GM23338 (cell line): ENCODE measurements around the gene POLD4. TPM values are rescaled to one million over a fixed set of nuclear protein-coding genes. Genes with fewer than 3 reads are reported as not detected.

Source experiments
- ATAC-seq: fragments of 200-7000 bp; cut with Tn5 transposase; 3 replicates; pipeline ENCODE4 v1.9.1; 2020
- DNase-seq: peaks from one replicate; pipeline ENCODE4 v3.0.0-alpha.2; 2015; ENCODE audit warnings: low spot score
- H2AFZ ChIP-seq: fragments of 200-600 bp; sonication (generic); 2 replicates; pipeline ENCODE4 v1.8.0; 2016; ENCODE audit warnings: antibody characterized with exemption, mild to moderate bottlenecking, moderate library complexity
- H3F3A ChIP-seq: fragments of 200-600 bp; sonication (generic); replicated peaks from 2 replicates; pipeline ENCODE4 v1.8.0; 2017; ENCODE audit warnings: antibody characterized with exemption, mixed run types, low read depth
- H3K27ac ChIP-seq: fragments of 200-600 bp; sonication (generic); 2 replicates; pipeline ENCODE4 v1.6.1; 2016; ENCODE audit warnings: low read depth
- H3K27me3 ChIP-seq: fragments of 200-600 bp; sonication (generic); 2 replicates; pipeline ENCODE4 v1.8.0; 2016; ENCODE audit warnings: mild to moderate bottlenecking, mixed run types, moderate library complexity; ENCODE audit not compliant: insufficient read depth
- H3K36me3 ChIP-seq: fragments of 200-600 bp; sonication (generic); 2 replicates; pipeline ENCODE4 v1.8.0; 2016; ENCODE audit warnings: mild to moderate bottlenecking; ENCODE audit not compliant: insufficient read depth
- H3K4me1 ChIP-seq: fragments of 200-600 bp; sonication (generic); 2 replicates; pipeline ENCODE4 v1.8.0; 2016; ENCODE audit warnings: mild to moderate bottlenecking, moderate library complexity; ENCODE audit not compliant: insufficient read depth
- H3K4me2 ChIP-seq: fragments of 200-600 bp; sonication (generic); 2 replicates; pipeline ENCODE4 v1.7.1; 2017; ENCODE audit warnings: mixed run types
- H3K4me3 ChIP-seq: fragments of 200-600 bp; sonication (generic); 2 replicates; pipeline ENCODE4 v1.6.1; 2016; ENCODE audit warnings: mixed run types
- H3K79me2 ChIP-seq: fragments of 200-600 bp; sonication (generic); replicated peaks from 2 replicates; pipeline ENCODE4 v1.8.0; 2017; ENCODE audit warnings: mild to moderate bottlenecking; ENCODE audit not compliant: insufficient read depth
- H3K9me2 ChIP-seq: fragments of 200-600 bp; sonication (generic); 2 replicates; pipeline ENCODE4 v1.8.0; 2017; ENCODE audit not compliant: insufficient read depth
- H4K20me1 ChIP-seq: fragments of 200-600 bp; sonication (generic); replicated peaks from 2 replicates; pipeline ENCODE4 v1.8.0; 2017; ENCODE audit warnings: mild to moderate bottlenecking; ENCODE audit not compliant: insufficient read depth
- H3K27ac Mint-ChIP-seq: 2 replicates; pipeline ENCODE4 v1.8.0; 2020; ENCODE audit warnings: inconsistent platforms, mild to moderate bottlenecking, moderate library complexity, mixed read lengths
- H3K27me3 Mint-ChIP-seq: 3 replicates; pipeline ENCODE4 v1.8.0; 2022; ENCODE audit warnings: low read depth, mild to moderate bottlenecking, moderate library complexity, mixed read lengths, inconsistent platforms; ENCODE audit not compliant: insufficient read depth, poor library complexity
- H3K36me3 Mint-ChIP-seq: 3 replicates; pipeline ENCODE4 v1.8.0; 2021; ENCODE audit warnings: low read depth, mild to moderate bottlenecking, inconsistent platforms, moderate library complexity, mixed read lengths
- H3K4me1 Mint-ChIP-seq: 3 replicates; pipeline ENCODE4 v1.8.0; 2020; ENCODE audit warnings: mild to moderate bottlenecking, inconsistent platforms, mixed read lengths
- H3K4me3 Mint-ChIP-seq: 3 replicates; pipeline ENCODE4 v1.8.0; 2021; ENCODE audit warnings: moderate library complexity, mild to moderate bottlenecking, inconsistent platforms, mixed read lengths
- H3K9me3 Mint-ChIP-seq: 3 replicates; pipeline ENCODE4 v1.8.0; 2020; ENCODE audit warnings: moderate library complexity, mild to moderate bottlenecking, inconsistent platforms, mixed read lengths
- CREB1 ChIP-seq: fragments of 250-450 bp; sonication (Bioruptor Pico); IDR thresholded peaks from 2 replicates; pipeline ENCODE4 v1.5.0; 2020; ENCODE audit warnings: low read depth, mild to moderate bottlenecking, moderate library complexity
- EZH2 ChIP-seq: fragments of 200-600 bp; sonication (generic); IDR thresholded peaks from one replicate; pipeline ENCODE4 v1.8.0; 2017; ENCODE audit warnings: antibody characterized with exemption, mild to moderate bottlenecking, low read depth; ENCODE audit not compliant: unreplicated experiment
- EZH2phosphoT487 ChIP-seq: fragments of 200-600 bp; sonication (generic); IDR thresholded peaks from one replicate; pipeline ENCODE4 v1.8.1; 2018; ENCODE audit warnings: antibody characterized with exemption; ENCODE audit not compliant: unreplicated experiment
- JUNB ChIP-seq: IDR thresholded peaks from one replicate; pipeline ENCODE4 v1.6.1; 2016; ENCODE audit warnings: antibody characterized with exemption; ENCODE audit not compliant: unreplicated experiment
- NANOG ChIP-seq: IDR thresholded peaks from 2 replicates; pipeline ENCODE4 v1.6.1; 2016; ENCODE audit warnings: antibody characterized with exemption, borderline replicate concordance
- POLR2AphosphoS5 ChIP-seq: IDR thresholded peaks from 2 replicates; pipeline ENCODE4 v1.6.1; 2016; ENCODE audit warnings: antibody characterized with exemption, low read depth
- REST ChIP-seq: IDR thresholded peaks from one replicate; pipeline ENCODE4 v1.6.1; 2018; ENCODE audit warnings: antibody characterized with exemption; ENCODE audit not compliant: unreplicated experiment
- STAT1 ChIP-seq: IDR thresholded peaks from one replicate; pipeline ENCODE4 v1.6.1; 2016; ENCODE audit warnings: antibody characterized with exemption; ENCODE audit not compliant: unreplicated experiment
- ZNF114 ChIP-seq: fragments of 250-450 bp; sonication (Bioruptor Pico); IDR thresholded peaks from 2 replicates; pipeline ENCODE4 v1.5.0; 2020; ENCODE audit warnings: mild to moderate bottlenecking, moderate library complexity
- ZNF331 ChIP-seq: fragments of 250-450 bp; sonication (Bioruptor Pico); IDR thresholded peaks from 2 replicates; pipeline ENCODE4 v1.5.0; 2020; ENCODE audit warnings: low read depth, mild to moderate bottlenecking, moderate library complexity
- ZNF462 ChIP-seq: fragments of 250-450 bp; sonication (Bioruptor Pico); IDR thresholded peaks from 2 replicates; pipeline ENCODE4 v1.5.0; 2020; ENCODE audit warnings: mild to moderate bottlenecking, moderate library complexity
- polyA plus RNA-seq: library from polyadenylated mRNA; unstranded; fragments of >200 nt; fragmentation: Nextera tagmentation; extraction: Ambion mirVana; gene quantifications from 2 replicates; pipeline ENCODE4 v1.2.1, GENCODE V29; 2016
- total RNA-seq: library from RNA; depleted of rRNA; stranded (reverse); fragments of >200 nt; shearing (Covaris generic); gene quantifications from 2 replicates; pipeline ENCODE4 v1.2.3, GENCODE V29; 2014
- TF ChIP-seq, protein P1 (sequence below), 2 experiments: fragments of 200-600 bp in 1 of 2; sonication (generic) in 1 of 2; conservative IDR thresholded peaks; 2 replicates each; pipeline versions ENCODE4 v1.5.1 to v1.6.1; 2016 to 2017; ENCODE audit warnings: antibody characterized with exemption in 2 of 2, low read depth in 2 of 2, mild to moderate bottlenecking in 2 of 2, moderate library complexity in 1 of 2
- TF ChIP-seq, protein P2 (sequence below): IDR thresholded peaks from 2 replicates; pipeline ENCODE4 v1.6.1; 2016; ENCODE audit warnings: antibody characterized with exemption

POLD4 gene
- total and polyA plus RNA-seq, 2 experiments from 2014 or later: 16.2 to 23.0 TPM

DNA sequence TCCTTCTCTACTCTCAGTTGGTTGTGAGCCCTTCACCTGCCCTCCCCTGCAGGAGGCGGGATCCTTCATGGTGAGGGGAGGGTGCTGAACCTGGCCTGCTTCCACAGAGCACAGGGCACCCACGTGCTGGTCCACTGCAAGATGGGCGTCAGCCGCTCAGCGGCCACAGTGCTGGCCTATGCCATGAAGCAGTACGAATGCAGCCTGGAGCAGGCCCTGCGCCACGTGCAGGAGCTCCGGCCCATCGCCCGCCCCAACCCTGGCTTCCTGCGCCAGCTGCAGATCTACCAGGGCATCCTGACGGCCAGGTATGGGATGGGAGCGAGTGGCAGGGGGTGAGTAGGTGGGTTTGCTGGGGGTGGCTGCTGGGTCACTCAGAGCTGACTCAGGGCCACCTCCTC is 43.7 kb downstream of the POLD4 start:
- TF ChIP-seq CREB1 (CRISPR knock-in tag): no peak
- TF ChIP-seq JUNB: no peak
- TF ChIP-seq ZNF331: no peak
- TF ChIP-seq EZH2phosphoT487: no peak
- TF ChIP-seq ZNF114 (CRISPR knock-in tag): no peak
- no peak for TF ChIP-seq STAT1
- TF ChIP-seq, protein P1, sequence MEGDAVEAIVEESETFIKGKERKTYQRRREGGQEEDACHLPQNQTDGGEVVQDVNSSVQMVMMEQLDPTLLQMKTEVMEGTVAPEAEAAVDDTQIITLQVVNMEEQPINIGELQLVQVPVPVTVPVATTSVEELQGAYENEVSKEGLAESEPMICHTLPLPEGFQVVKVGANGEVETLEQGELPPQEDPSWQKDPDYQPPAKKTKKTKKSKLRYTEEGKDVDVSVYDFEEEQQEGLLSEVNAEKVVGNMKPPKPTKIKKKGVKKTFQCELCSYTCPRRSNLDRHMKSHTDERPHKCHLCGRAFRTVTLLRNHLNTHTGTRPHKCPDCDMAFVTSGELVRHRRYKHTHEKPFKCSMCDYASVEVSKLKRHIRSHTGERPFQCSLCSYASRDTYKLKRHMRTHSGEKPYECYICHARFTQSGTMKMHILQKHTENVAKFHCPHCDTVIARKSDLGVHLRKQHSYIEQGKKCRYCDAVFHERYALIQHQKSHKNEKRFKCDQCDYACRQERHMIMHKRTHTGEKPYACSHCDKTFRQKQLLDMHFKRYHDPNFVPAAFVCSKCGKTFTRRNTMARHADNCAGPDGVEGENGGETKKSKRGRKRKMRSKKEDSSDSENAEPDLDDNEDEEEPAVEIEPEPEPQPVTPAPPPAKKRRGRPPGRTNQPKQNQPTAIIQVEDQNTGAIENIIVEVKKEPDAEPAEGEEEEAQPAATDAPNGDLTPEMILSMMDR (conservative IDR thresholded peaks at IDR 0.05; ENCODE audit: low read depth in 2 of 2): no peak
- TF ChIP-seq EZH2: no peak
- no peak for TF ChIP-seq NANOG
- no peak for TF ChIP-seq ZNF462
- TF ChIP-seq, protein P2, sequence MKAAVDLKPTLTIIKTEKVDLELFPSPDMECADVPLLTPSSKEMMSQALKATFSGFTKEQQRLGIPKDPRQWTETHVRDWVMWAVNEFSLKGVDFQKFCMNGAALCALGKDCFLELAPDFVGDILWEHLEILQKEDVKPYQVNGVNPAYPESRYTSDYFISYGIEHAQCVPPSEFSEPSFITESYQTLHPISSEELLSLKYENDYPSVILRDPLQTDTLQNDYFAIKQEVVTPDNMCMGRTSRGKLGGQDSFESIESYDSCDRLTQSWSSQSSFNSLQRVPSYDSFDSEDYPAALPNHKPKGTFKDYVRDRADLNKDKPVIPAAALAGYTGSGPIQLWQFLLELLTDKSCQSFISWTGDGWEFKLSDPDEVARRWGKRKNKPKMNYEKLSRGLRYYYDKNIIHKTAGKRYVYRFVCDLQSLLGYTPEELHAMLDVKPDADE: no peak
- no peak for TF ChIP-seq REST
- no peak for TF ChIP-seq POLR2AphosphoS5
- DNase-seq (no peak), ATAC-seq (no peak)
- Histone ChIP-seq H3K27me3 (no peaks in the 10 kb centered on the region), H4K20me1 (no peaks in the 10 kb centered on the region), H3K4me1 (no peaks in the 10 kb centered on the region), H3K27ac (no peak overlapping the region), H3F3A (no peaks in the 10 kb centered on the region), H3K4me3 (no peak overlapping the region), H3K9me2 (no peaks in the 10 kb centered on the region), H3K79me2 (no peaks in the 10 kb centered on the region), H2AFZ (no peak overlapping the region), H3K4me2 (no peak overlapping the region), H3K36me3 (no peaks in the 10 kb centered on the region)
- Mint-ChIP-seq H3K4me1 (no peaks in the 10 kb centered on the region; the same call in 2 of the 3 replicates), H3K4me3 (no peak overlapping the region), H3K27me3 (peaks cover 9% of the 10 kb centered on the region), H3K9me3 (no peaks in the 10 kb centered on the region), H3K36me3 (no peaks in the 10 kb centered on the region), H3K27ac (no peak overlapping the region)
